ENCODE results near the gene UBE2E2. TPM values are rescaled to one million over a fixed set of nuclear protein-coding genes. Genes with fewer than 3 reads are reported as not detected.

Gene UBE2E2
- polyA plus RNA-seq, 1 donor from 2014 or later, result 19.8 TPM

GRCh38 chr3:23359116-23359515 lies 156.0 kb downstream of the UBE2E2 start:
- no peaks in the 10 kb centered on the region for H3K27me3 ChIP-seq (ENCODE audit: insufficient read depth, low read depth, low read length)
- H3K36me3 ChIP-seq (ENCODE audit: insufficient read depth, low read length), result no peaks in the 10 kb centered on the region

GRCh38 chr3:23365066-23365465 lies 161.9 kb downstream of the UBE2E2 start:
- H3K9ac ChIP-seq (ENCODE audit: low read length), result no peak overlapping the region
- H2AFZ ChIP-seq (ENCODE audit: low read depth, low read length), result no peak overlapping the region
- H3K9me3 ChIP-seq (ENCODE audit: low read length), result no peaks in the 10 kb centered on the region
- no peak overlapping the region for H3K4me2 ChIP-seq (ENCODE audit: low read length)
- no peaks in the 10 kb centered on the region for H3K36me3 ChIP-seq (ENCODE audit: insufficient read depth, low read length)
- no peak overlapping the region for H3K4me3 ChIP-seq (ENCODE audit: low read length)
- H3K27me3 ChIP-seq (ENCODE audit: insufficient read depth, low read depth, low read length), result no peaks in the 10 kb centered on the region
- no peak overlapping the region for H3K27ac ChIP-seq (ENCODE audit: low read length)
- no peaks in the 10 kb centered on the region for H4K20me1 ChIP-seq (ENCODE audit: insufficient read depth)
- no peaks in the 10 kb centered on the region for H3K79me2 ChIP-seq (replicated peaks; ENCODE audit: insufficient read depth, low read length)
- no peaks in the 10 kb centered on the region for H3K9me2 ChIP-seq (ENCODE audit: insufficient read depth, low read length)
- no peaks in the 10 kb centered on the region for H3F3A ChIP-seq (ENCODE audit: insufficient read depth, low read length, poor library complexity, severe bottlenecking)
- TF ChIP-seq REST (IDR thresholded peaks at IDR 0.05; ENCODE audit: borderline replicate concordance) (no peak), MXI1 (conservative IDR thresholded peaks at IDR 0.05; ENCODE audit: poor library complexity, severe bottlenecking) (no peak), EP300 (conservative IDR thresholded peaks at IDR 0.05; ENCODE audit: poor library complexity, severe bottlenecking) (no peak), RAD21 (conservative IDR thresholded peaks at IDR 0.05) (no peak), TAF1 (IDR thresholded peaks at IDR 0.05; ENCODE audit: low read depth) (no peak), CTCF (IDR thresholded peaks at IDR 0.05; ENCODE audit: poor library complexity, severe bottlenecking) (no peak), SMC3 (conservative IDR thresholded peaks at IDR 0.05; ENCODE audit: poor library complexity) (no peak)

More at GRCh38 chr3:23359116-23359515, 156.0 kb downstream of the UBE2E2 start:
- Histone ChIP-seq H3F3A (ENCODE audit: insufficient read depth, low read length, poor library complexity, severe bottlenecking) (no peaks in the 10 kb centered on the region), H3K9me2 (ENCODE audit: insufficient read depth, low read length) (no peaks in the 10 kb centered on the region), H3K9ac (ENCODE audit: low read length) (no peak overlapping the region), H3K4me3 (ENCODE audit: low read length) (no peak overlapping the region), H3K9me3 (ENCODE audit: low read length) (no peaks in the 10 kb centered on the region), H4K20me1 (ENCODE audit: insufficient read depth) (no peaks in the 10 kb centered on the region), H3K27ac (ENCODE audit: low read length) (no peak overlapping the region), H2AFZ (ENCODE audit: low read depth, low read length) (no peak overlapping the region), H3K4me2 (ENCODE audit: low read length) (no peak overlapping the region), H3K79me2 (replicated peaks; ENCODE audit: insufficient read depth, low read length) (no peaks in the 10 kb centered on the region)
- TF ChIP-seq TAF1 (IDR thresholded peaks at IDR 0.05; ENCODE audit: low read depth) (no peak), EP300 (conservative IDR thresholded peaks at IDR 0.05; ENCODE audit: poor library complexity, severe bottlenecking) (no peak), POLR2AphosphoS5 (IDR thresholded peaks at IDR 0.05) (no peak), EZH2 (IDR thresholded peaks at IDR 0.05; ENCODE audit: borderline replicate concordance, insufficient read depth, low read length, poor library complexity, severe bottlenecking) (no peak), CTCF (IDR thresholded peaks at IDR 0.05; ENCODE audit: poor library complexity, severe bottlenecking) (no peak), RAD21 (conservative IDR thresholded peaks at IDR 0.05) (no peak), REST (IDR thresholded peaks at IDR 0.05; ENCODE audit: borderline replicate concordance) (no peak), MXI1 (conservative IDR thresholded peaks at IDR 0.05; ENCODE audit: poor library complexity, severe bottlenecking) (no peak), SMC3 (conservative IDR thresholded peaks at IDR 0.05; ENCODE audit: poor library complexity) (no peak)
